Stimulated activated CD8-positive, alpha-beta memory T cell treated with anti-CD3 and anti-CD28 coated beads, Interleukin-2, amount 100 ng/mL, for 1 hour (primary cell): ENCODE data around the gene SDF4.
A peak's percentile ranks its signal among the peaks of the same experiment; 100 is the strongest.

Experiments
- DNase-seq, 2 donors: peaks; one replicate each; pipeline ENCODE4 v3.0.0-alpha.2; 2020; ENCODE audit warnings: low read depth in 2 of 2

Gene SDF4

GRCh38 chr1:1228187-1228586 is 3.6 kb downstream of the SDF4 start:
- DNase-seq, result no peak

GRCh38 chr1:1227386-1227785 is 4.4 kb downstream of the SDF4 start:
- DNase-seq, result no peak

GRCh38 chr1:1226566-1227362 is 5.0 kb downstream of the SDF4 start:
- DNase-seq, result no peak

- no peak for DNase-seq
Measured at GRCh38 chr1:1225913-1226312, 5.9 kb downstream of the SDF4 start.

GRCh38 chr1:1225238-1225845 is 6.5 kb downstream of the SDF4 start:
- DNase-seq, result no peak

- no peak for DNase-seq
Measured at GRCh38 chr1:1223891-1224290, 7.9 kb downstream of the SDF4 start.

- DNase-seq, result no peak
Measured at GRCh38 chr1:1223321-1223720, 8.5 kb downstream of the SDF4 start.

GRCh38 chr1:1222575-1223225 is 9.1 kb downstream of the SDF4 start:
- DNase-seq, result no peak

- no peak for DNase-seq
Measured at GRCh38 chr1:1221887-1222574, 9.8 kb downstream of the SDF4 start.

- DNase-seq, result no peak
Measured at GRCh38 chr1:1220197-1220596, 11.6 kb downstream of the SDF4 start.

GRCh38 chr1:1219341-1219740 is 12.5 kb downstream of the SDF4 start:
- DNase-seq, result peak in 1 of 2 donors; percentile 36

- no peak for DNase-seq
Measured at GRCh38 chr1:1218524-1219200, 13.1 kb downstream of the SDF4 start.

GRCh38 chr1:1217621-1218523 is 13.9 kb downstream of the SDF4 start:
- DNase-seq, result no peak

GRCh38 chr1:1216770-1217620 is 14.8 kb downstream of the SDF4 start:
- DNase-seq, result no peak

GRCh38 chr1:1215881-1216605 is 15.8 kb downstream of the SDF4 start:
- DNase-seq, result no peak

GRCh38 chr1:1215080-1215676 is 16.6 kb downstream of the SDF4 start:
- DNase-seq, result no peak

GRCh38 chr1:1213345-1214265 is 18.2 kb downstream of the SDF4 start, which contains the start of gene TNFRSF4:
Gene TNFRSF4, minus strand, starts transcription at chr1:1214153. Its CDS starts 26 bp downstream, at chr1:1214127.
- no peak for DNase-seq
